ENCODE results near the gene CLEC4C. TPM values are rescaled to one million over a fixed set of nuclear protein-coding genes. Genes with fewer than 3 reads are reported as not detected.
"Not testable (repeated sequence)": the region's sequence is repeated elsewhere in the genome, so short reads cannot be mapped to it uniquely, and the experiment has no call there.

CLEC4C gene
- total and polyA plus RNA-seq, 2 of the 8 experiments (the other 6 are each of a cell fraction or from before 2014, with no cell fraction given) = 0.76 TPM; not detected in 1

DNA sequence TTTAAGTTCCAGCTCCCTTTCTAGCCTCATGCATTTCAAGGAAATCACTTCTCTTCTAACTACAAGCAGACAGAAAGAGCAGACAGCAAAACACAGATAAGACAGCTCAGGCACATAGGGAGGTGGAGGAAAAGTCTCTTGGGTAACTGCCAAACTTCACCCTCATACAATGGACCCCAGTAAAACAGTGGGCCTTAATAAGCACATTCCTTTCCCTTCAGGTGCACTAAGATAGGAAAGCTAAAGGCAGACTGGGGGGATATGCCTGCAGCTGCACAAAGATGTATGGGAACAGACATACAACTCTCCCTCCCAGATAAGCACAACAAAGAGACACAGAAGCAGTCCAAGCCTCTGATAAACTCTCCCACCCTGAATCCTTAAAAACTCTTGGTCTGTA, 16.2 kb downstream of the CLEC4C start:
- H2BK5ac ChIP-seq (ENCODE audit: low read depth, low read length); H2BK12ac ChIP-seq (ENCODE audit: low read depth, low read length); H3K4me2 ChIP-seq (ENCODE audit: insufficient read depth in 1 of 2, low read depth in 2 of 2, low read length in 2 of 2); H3K79me2 ChIP-seq (ENCODE audit: control insufficient read depth in 1 of 2, insufficient read depth in 2 of 2, low read length in 2 of 2); H4K20me1 ChIP-seq (replicated peaks in 1 of 2; ENCODE audit: control insufficient read depth in 1 of 2, insufficient read depth in 2 of 2, low read length in 2 of 2); H4K8ac ChIP-seq (ENCODE audit: extremely low read depth, insufficient read depth, low read length); H3K14ac ChIP-seq (ENCODE audit: insufficient read length); FAIRE-seq; H3K23ac ChIP-seq (ENCODE audit: insufficient read length); H2BK120ac ChIP-seq (replicated peaks; ENCODE audit: low read depth, low read length); H3K9ac ChIP-seq (replicated peaks in 1 of 4; ENCODE audit: extremely low read depth in 1 of 4, low read depth in 3 of 4, low read length in 3 of 4); H4K91ac ChIP-seq (replicated peaks; ENCODE audit: insufficient read length, low read length); H3K36me3 ChIP-seq (ENCODE audit: control insufficient read depth in 2 of 4, insufficient read depth in 4 of 4, low read length in 3 of 4); H2AK5ac ChIP-seq (ENCODE audit: low read depth, low read length); H3K4me1 ChIP-seq (replicated peaks in 1 of 4; ENCODE audit: control insufficient read depth in 3 of 4, insufficient read depth in 4 of 4, low read length in 3 of 4); H3K56ac ChIP-seq (replicated peaks; ENCODE audit: insufficient read length, low read depth, low read length); H3K4me3 ChIP-seq (ENCODE audit: extremely low read depth in 1 of 4, insufficient read depth in 2 of 4, low read depth in 3 of 4, low read length in 4 of 4); H4K5ac ChIP-seq (ENCODE audit: insufficient read length, low read depth, low read length); H3K4ac ChIP-seq (replicated peaks; ENCODE audit: insufficient read length, low read depth, low read length); DNase-seq (ENCODE audit: low read depth in 1 of 2, low spot score in 2 of 2); H3K9me3 ChIP-seq (ENCODE audit: insufficient read depth in 2 of 2, low read depth in 1 of 2, low read length in 1 of 2); H2BK15ac ChIP-seq (ENCODE audit: low read length); H3K23me2 ChIP-seq (ENCODE audit: low read depth, low read length); H2BK20ac ChIP-seq (ENCODE audit: low read length); H3K27ac ChIP-seq (ENCODE audit: low read depth, low read length); H3K18ac ChIP-seq (ENCODE audit: extremely low read depth, low read length); H3K79me1 ChIP-seq (ENCODE audit: low read depth, low read length); H3K27me3 ChIP-seq (replicated peaks in 1 of 4; ENCODE audit: control insufficient read depth in 3 of 4, extremely low read depth in 1 of 4, insufficient read depth in 3 of 4, low read length in 3 of 4): not testable (repeated sequence)
- ChIA-PET CTCF (ENCODE audit: partially characterized antibody) (interaction anchor here (1.1 to 1.8 kb wide), 4 partner anchors 15 to 76 kb away, joined by 4 to 8 read pairs (median 6); partner anchors contain the start of gene CLEC4C), POLR2A (ENCODE audit: partially characterized antibody) (interaction anchor here (0.7 kb wide), 2 partner anchors 57 to 93 kb away, joined by 4 to 5 read pairs; no protein-coding TSS in a partner anchor)
- peak overlapping the region; percentile 3; the same call in 1 of the 2 replicates for H2AFZ ChIP-seq (ENCODE audit: low read length)
